Esophagus squamous epithelium (tissue), 5 donors: ENCODE measurements around the gene MBNL2. TPM values are rescaled to one million over a fixed set of nuclear protein-coding genes. Genes with fewer than 3 reads are reported as not detected.

Experiments used
- DNase-seq: peaks from one replicate; lab custom pipeline; 2025; lab: John Stamatoyannopoulos, UW
- H3K27ac ChIP-seq, 4 donors: fragments of 200-600 bp; sonication (generic); one replicate each; pipeline ENCODE4 v1.5.1; 2016 to 2019; ENCODE audit warnings: mild to moderate bottlenecking in 1 of 4
- H3K27me3 ChIP-seq, 4 donors: fragments of 200-600 bp; sonication (generic); 1 replicate in 3 of 4; 2 replicates in 1 of 4; pipeline versions ENCODE4 v1.5.1 to v1.6.0; 2017 to 2021; ENCODE audit warnings: antibody characterized with exemption in 1 of 4
- H3K36me3 ChIP-seq, 3 donors: fragments of 200-600 bp; sonication (generic); one replicate each; pipeline ENCODE4 v1.5.1; 2016 to 2019
- H3K4me1 ChIP-seq, 3 donors: fragments of 200-600 bp; sonication (generic); one replicate each; pipeline ENCODE4 v1.5.1; 2017 to 2019
- H3K4me3 ChIP-seq, 4 donors: fragments of 200-600 bp; sonication (generic); 1 replicate in 3 of 4; 2 replicates in 1 of 4; pipeline ENCODE4 v1.5.1; 2016 to 2019; ENCODE audit warnings: mild to moderate bottlenecking in 2 of 4, moderate library complexity in 1 of 4
- H3K9me3 ChIP-seq, 3 donors: fragments of 200-600 bp; sonication (generic); one replicate each; pipeline ENCODE4 v1.5.1; 2016 to 2019
- POLR2A ChIP-seq, 4 donors: fragments of 450-650 bp; IDR thresholded peaks; one replicate each; pipeline ENCODE4 v1.6.1; 2017; ENCODE audit warnings: antibody characterized with exemption in 4 of 4, mild to moderate bottlenecking in 4 of 4, moderate library complexity in 3 of 4
- intact Hi-C: fragments of 100-400 bp; cut with DNase I; formaldehyde crosslinking; loops from one replicate; pipeline ENCODE4 v1.15.0; 2022
- small RNA-seq, 4 donors: library from RNA; depleted of rRNA; stranded (forward); fragments of <200 nt; gene quantifications; one replicate each; pipeline ENCODE3, GENCODE V24; 2016
- total RNA-seq, 4 donors: library from RNA; depleted of rRNA; stranded (reverse); fragments of >200 nt; gene quantifications; one replicate each; pipeline ENCODE4 v1.1.0, GENCODE V29; 2016
- TF ChIP-seq, protein P1 (sequence below), 6 experiments: fragments of 450-650 bp in 4 of 6; fragments of 200-600 bp in 2 of 6; sonication (generic) in 2 of 6; IDR thresholded peaks; one replicate each; pipeline ENCODE4 v1.5.1; 2016 to 2019; ENCODE audit warnings: antibody characterized with exemption in 6 of 6, mild to moderate bottlenecking in 4 of 6, moderate library complexity in 4 of 6
- donor health status: DM: yes; HTN: yes; CAD: no.

MBNL2 gene
- total RNA-seq, 4 donors from 2014 or later: 18.3 to 58.7 (median 29.7) TPM

DNA sequence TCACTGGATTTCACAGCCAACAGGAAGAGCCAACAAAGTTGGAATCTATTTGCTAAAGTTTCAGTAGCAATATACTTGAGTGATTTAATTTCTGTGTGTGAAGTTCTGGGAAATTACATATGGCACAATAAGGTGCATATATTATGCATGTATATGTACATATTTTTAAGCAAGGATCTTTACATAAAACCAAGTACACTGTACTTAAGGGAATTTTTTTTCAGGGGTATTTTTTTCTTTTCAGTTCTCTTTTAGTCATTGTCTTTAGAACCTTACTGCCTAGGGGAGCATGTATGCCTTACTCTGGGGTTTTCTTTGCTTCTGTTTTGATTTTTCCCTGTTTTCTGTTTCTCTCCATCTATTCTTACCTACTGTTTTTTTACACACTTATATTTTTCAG is 219.2 kb downstream of the MBNL2 start:
- Histone ChIP-seq H3K36me3 (peaks cover 0 to 10% (median 0%) of the 10 kb centered on the region in 3 donors), H3K27ac (no peak overlapping the region), H3K9me3 (no peaks in the 10 kb centered on the region), H3K4me1 (peaks cover 0 to 32% (median 5%) of the 10 kb centered on the region in 3 donors), H3K27me3 (no peaks in the 10 kb centered on the region), H3K4me3 (no peak overlapping the region)
- intact Hi-C loops: no loop called here
- DNase-seq: no peak
- no peak for TF ChIP-seq POLR2A (IDR thresholded peaks at IDR 0.05)
- TF ChIP-seq, protein P1, sequence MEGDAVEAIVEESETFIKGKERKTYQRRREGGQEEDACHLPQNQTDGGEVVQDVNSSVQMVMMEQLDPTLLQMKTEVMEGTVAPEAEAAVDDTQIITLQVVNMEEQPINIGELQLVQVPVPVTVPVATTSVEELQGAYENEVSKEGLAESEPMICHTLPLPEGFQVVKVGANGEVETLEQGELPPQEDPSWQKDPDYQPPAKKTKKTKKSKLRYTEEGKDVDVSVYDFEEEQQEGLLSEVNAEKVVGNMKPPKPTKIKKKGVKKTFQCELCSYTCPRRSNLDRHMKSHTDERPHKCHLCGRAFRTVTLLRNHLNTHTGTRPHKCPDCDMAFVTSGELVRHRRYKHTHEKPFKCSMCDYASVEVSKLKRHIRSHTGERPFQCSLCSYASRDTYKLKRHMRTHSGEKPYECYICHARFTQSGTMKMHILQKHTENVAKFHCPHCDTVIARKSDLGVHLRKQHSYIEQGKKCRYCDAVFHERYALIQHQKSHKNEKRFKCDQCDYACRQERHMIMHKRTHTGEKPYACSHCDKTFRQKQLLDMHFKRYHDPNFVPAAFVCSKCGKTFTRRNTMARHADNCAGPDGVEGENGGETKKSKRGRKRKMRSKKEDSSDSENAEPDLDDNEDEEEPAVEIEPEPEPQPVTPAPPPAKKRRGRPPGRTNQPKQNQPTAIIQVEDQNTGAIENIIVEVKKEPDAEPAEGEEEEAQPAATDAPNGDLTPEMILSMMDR (IDR thresholded peaks at IDR 0.05): no peak

Small RNA genes lying within 50 kb of the gene (small RNA-seq; reads per million reads assigned to genes)
- gene AL442067.1: 0 reads per million in 4 donors
- 0 reads per million in 4 donors for gene RNA5SP37

Other genes with a start within 250 kb of the MBNL2 start
- gene OXGR1, start 227.9 kb upstream of the MBNL2 start, total RNA-seq: 1 to 10 TPM in 3 of 4 donors, not detected in 1; 1.2 to 5.7 (median 1.4) TPM
- gene RAP2A, start 211.8 kb downstream of the MBNL2 start, total RNA-seq: 10 to 100 TPM; 20.3 to 29.1 (median 26.7) TPM